H1 (cell line): ENCODE results near the gene DAPK1. TPM values are rescaled to one million over a fixed set of nuclear protein-coding genes. Genes with fewer than 3 reads are reported as not detected.

Experiments
- CTCF ChIA-PET: fragments of 300-600 bp; sonication (Branson Sonifier 250); formaldehyde crosslinking; loops from one replicate; lab custom pipeline; 2021; ENCODE audit not compliant: partially characterized antibody; lab: Charles Lee
- POLR2A ChIA-PET: fragments of 300-600 bp; sonication (Branson Sonifier 250); formaldehyde crosslinking; loops from one replicate; lab custom pipeline; 2021; ENCODE audit warnings: inconsistent platforms; ENCODE audit not compliant: partially characterized antibody; lab: Charles Lee
- DNase-seq, 2 experiments: peaks; one replicate each; pipeline versions ENCODE4 v3.0.0 to v3.0.0-alpha.2; 2010 to 2022; ENCODE audit warnings: low spot score in 2 of 2, low read depth in 1 of 2, mixed read lengths in 1 of 2
- FAIRE-seq: peaks from 2 replicates; lab custom pipeline; 2011; peaks lifted over from hg19 to GRCh38; lab: Jason Lieb, UNC
- H2AFZ ChIP-seq: 2 replicates; pipeline ENCODE4 v1.8.1; 2012; ENCODE audit warnings: low read length, inconsistent platforms
- H2AK5ac ChIP-seq: 2 replicates; pipeline ENCODE4 v1.6.1; 2013; ENCODE audit warnings: low read depth, low read length
- H2BK120ac ChIP-seq: replicated peaks from 2 replicates; pipeline ENCODE3; 2013; ENCODE audit warnings: low read depth, low read length, inconsistent platforms
- H2BK12ac ChIP-seq: 2 replicates; pipeline ENCODE4 v1.6.1; 2013; ENCODE audit warnings: low read depth, low read length
- H2BK15ac ChIP-seq: 2 replicates; pipeline ENCODE4 v1.6.1; 2013; ENCODE audit warnings: low read length
- H2BK20ac ChIP-seq: 2 replicates; pipeline ENCODE4 v1.6.1; 2013; ENCODE audit warnings: low read length
- H2BK5ac ChIP-seq: 2 replicates; pipeline ENCODE4 v1.6.1; 2013; ENCODE audit warnings: low read depth, low read length
- H3K14ac ChIP-seq: 2 replicates; pipeline ENCODE4 v1.6.1; 2013; ENCODE audit warnings: inconsistent platforms; ENCODE audit not compliant: insufficient read length
- H3K18ac ChIP-seq: 2 replicates; pipeline ENCODE4 v1.6.1; 2013; ENCODE audit warnings: low read length; ENCODE audit errors: extremely low read depth
- H3K23ac ChIP-seq: 2 replicates; pipeline ENCODE4 v1.6.1; 2013; ENCODE audit warnings: inconsistent platforms; ENCODE audit not compliant: insufficient read length
- H3K23me2 ChIP-seq: 2 replicates; pipeline ENCODE4 v1.6.1; 2013; ENCODE audit warnings: low read depth, low read length
- H3K27ac ChIP-seq: 2 replicates; pipeline ENCODE4 v1.6.1; 2011; ENCODE audit warnings: low read depth, low read length, inconsistent platforms
- H3K27me3 ChIP-seq, 4 experiments: replicated peaks in 1 of 4; 1 replicate in 1 of 4; 2 replicates in 3 of 4; pipeline versions ENCODE4 v1.6.1 to v1.8.1; 2011 to 2013; ENCODE audit warnings: low read length in 3 of 4, mild to moderate bottlenecking in 3 of 4, inconsistent platforms in 2 of 4, mixed read lengths in 2 of 4, moderate library complexity in 1 of 4; ENCODE audit not compliant: control insufficient read depth in 3 of 4, insufficient read depth in 3 of 4; ENCODE audit errors: extremely low read depth in 1 of 4
- H3K36me3 ChIP-seq, 4 experiments: 2 replicates each; pipeline versions ENCODE4 v1.6.1 to v1.8.1; 2011 to 2013; ENCODE audit warnings: mild to moderate bottlenecking in 4 of 4, low read length in 3 of 4, moderate library complexity in 2 of 4, control low read depth in 1 of 4, inconsistent platforms in 1 of 4; ENCODE audit not compliant: insufficient read depth in 4 of 4, control insufficient read depth in 2 of 4
- H3K4ac ChIP-seq: replicated peaks from 2 replicates; pipeline ENCODE3; 2013; ENCODE audit warnings: low read length, low read depth, mixed read lengths, inconsistent platforms; ENCODE audit not compliant: insufficient read length
- H3K4me1 ChIP-seq, 4 experiments: replicated peaks in 1 of 4; 1 replicate in 1 of 4; 2 replicates in 3 of 4; pipeline versions ENCODE4 v1.6.1 to v1.8.1; 2011 to 2013; ENCODE audit warnings: low read length in 3 of 4, inconsistent platforms in 2 of 4, mixed read lengths in 1 of 4; ENCODE audit not compliant: insufficient read depth in 4 of 4, control insufficient read depth in 3 of 4
- H3K4me2 ChIP-seq, 2 experiments: 2 replicates each; pipeline versions ENCODE4 v1.6.1 to v1.8.1; 2011 to 2013; ENCODE audit warnings: low read depth in 2 of 2, low read length in 2 of 2, control low read depth in 1 of 2, inconsistent platforms in 1 of 2, mild to moderate bottlenecking in 1 of 2; ENCODE audit not compliant: insufficient read depth in 1 of 2
- H3K4me3 ChIP-seq, 4 experiments: fragments of 200-600, 300-600 bp in 1 of 4; sonication (generic), shearing (Covaris generic), sonication (Bioruptor Twin) in 1 of 4; 2 replicates each; pipeline versions ENCODE4 v1.5.1 to v1.8.1; 2011 to 2016; ENCODE audit warnings: low read length in 4 of 4, low read depth in 3 of 4, control low read depth in 2 of 4, inconsistent platforms in 2 of 4, mild to moderate bottlenecking in 2 of 4, mixed read lengths in 1 of 4, moderate library complexity in 1 of 4; ENCODE audit not compliant: insufficient read depth in 2 of 4; ENCODE audit errors: extremely low read depth in 1 of 4
- H3K56ac ChIP-seq: replicated peaks from 2 replicates; pipeline ENCODE3; 2013; ENCODE audit warnings: low read depth, mild to moderate bottlenecking, mixed read lengths, low read length, inconsistent platforms; ENCODE audit not compliant: insufficient read length
- H3K79me1 ChIP-seq: 2 replicates; pipeline ENCODE4 v1.6.1; 2013; ENCODE audit warnings: low read depth, low read length, control low read depth
- H3K79me2 ChIP-seq, 2 experiments: 2 replicates each; pipeline versions ENCODE4 v1.6.1 to v1.8.1; 2012 to 2013; ENCODE audit warnings: low read length in 2 of 2, mild to moderate bottlenecking in 2 of 2, inconsistent platforms in 1 of 2; ENCODE audit not compliant: insufficient read depth in 2 of 2, control insufficient read depth in 1 of 2
- H3K9ac ChIP-seq, 4 experiments: replicated peaks in 1 of 4; 1 replicate in 1 of 4; 2 replicates in 3 of 4; pipeline versions ENCODE4 v1.6.1 to v1.8.1; 2011 to 2013; ENCODE audit warnings: low read depth in 3 of 4, low read length in 3 of 4, control low read depth in 2 of 4, mild to moderate bottlenecking in 2 of 4, moderate library complexity in 2 of 4, inconsistent platforms in 1 of 4; ENCODE audit errors: extremely low read depth in 1 of 4
- H3K9me3 ChIP-seq, 2 experiments: 2 replicates each; pipeline versions ENCODE4 v1.6.1 to v1.8.1; 2012 to 2013; ENCODE audit warnings: mild to moderate bottlenecking in 2 of 2, moderate library complexity in 2 of 2, control low read depth in 1 of 2, inconsistent platforms in 1 of 2, low read depth in 1 of 2, low read length in 1 of 2, mixed read lengths in 1 of 2; ENCODE audit not compliant: insufficient read depth in 2 of 2
- H4K20me1 ChIP-seq, 2 experiments: replicated peaks in 1 of 2; 2 replicates each; pipeline versions ENCODE3 to v1.8.1; 2011 to 2013; ENCODE audit warnings: inconsistent platforms in 2 of 2, low read length in 2 of 2, mild to moderate bottlenecking in 1 of 2; ENCODE audit not compliant: insufficient read depth in 2 of 2, control insufficient read depth in 1 of 2
- H4K5ac ChIP-seq: 2 replicates; pipeline ENCODE4 v1.6.1; 2013; ENCODE audit warnings: low read length, low read depth, mixed read lengths, inconsistent platforms; ENCODE audit not compliant: insufficient read length
- H4K8ac ChIP-seq: 2 replicates; pipeline ENCODE4 v1.8.0; 2013; ENCODE audit warnings: mild to moderate bottlenecking, moderate library complexity, low read length, inconsistent platforms; ENCODE audit not compliant: insufficient read depth; ENCODE audit errors: extremely low read depth
- H4K91ac ChIP-seq: replicated peaks from 2 replicates; pipeline ENCODE3; 2013; ENCODE audit warnings: low read length, mixed read lengths, inconsistent platforms; ENCODE audit not compliant: insufficient read length
- BRCA1 ChIP-seq: IDR thresholded peaks from 2 replicates; pipeline ENCODE4 v1.6.1; 2012; ENCODE audit warnings: low read depth, low read length, improper control_type of control experiment
- CTBP2 ChIP-seq: IDR thresholded peaks from 2 replicates; pipeline ENCODE4 v1.7.0; 2011; ENCODE audit warnings: borderline replicate concordance, mild to moderate bottlenecking, moderate library complexity, mixed read lengths, low read length; ENCODE audit not compliant: insufficient read depth, insufficient read length
- JUN ChIP-seq: IDR thresholded peaks from 2 replicates; pipeline ENCODE4 v1.6.1; 2011; ENCODE audit warnings: low read depth, mild to moderate bottlenecking, improper control_type of control experiment, low read length
- KDM5A ChIP-seq: fragments of 200-600 bp; IDR thresholded peaks from 2 replicates; pipeline ENCODE4 v1.7.1; 2012; ENCODE audit warnings: mild to moderate bottlenecking, low read length, inconsistent platforms, mixed read lengths
- SIX5 ChIP-seq: IDR thresholded peaks from 2 replicates; pipeline ENCODE4 v1.6.1; 2011; ENCODE audit warnings: mild to moderate bottlenecking, low read depth, low read length
- SUZ12 ChIP-seq: fragments of 200-600 bp; sonication (generic); IDR thresholded peaks from 2 replicates; pipeline ENCODE4 v1.6.1; 2012; ENCODE audit warnings: mild to moderate bottlenecking, inconsistent platforms, low read length, moderate library complexity, mixed read lengths
- TCF12 ChIP-seq: IDR thresholded peaks from 2 replicates; pipeline ENCODE4 v1.6.1; 2011; ENCODE audit warnings: low read depth, mild to moderate bottlenecking, low read length
- WGBS, 2 experiments: shearing (Covaris generic) in 1 of 2; methylation state at CpG; one replicate each; pipeline versions ENCODE4 v1.1.6 to v1.1.7; 2013 to 2015; ENCODE audit warnings: low lambda C conversion rate in 2 of 2, mixed read lengths in 2 of 2, inconsistent platforms in 1 of 2, low coverage in 1 of 2, missing lambda C conversion rate in 1 of 2; ENCODE audit not compliant: insufficient replicate concordance in 2 of 2, insufficient coverage in 1 of 2, insufficient read length in 1 of 2; ENCODE audit errors: extremely low coverage in 1 of 2, missing lambda C conversion rate in 1 of 2; 5-methylcytosine and 5-hydroxymethylcytosine counted together
- polyA plus RNA-seq, 7 experiments: library from polyadenylated mRNA; depleted of rRNA in 3 of 7; stranded (reverse) in 5 of 7; unstranded in 2 of 7; fragments of >200 nt in 5 of 7; fragments of 200-250 nt in 2 of 7; gene quantifications; 1 replicate in 5 of 7; 2 replicates in 1 of 7; 4 replicates in 1 of 7; pipeline versions ENCODE4 v1.2.1 to v1.2.3, GENCODE V29; 2011 to 2013; ENCODE audit warnings: missing spikeins in 2 of 7, mixed read lengths in 2 of 7
- total RNA-seq: library from RNA; stranded (reverse); fragmentation: NEBNext Ultra II Directional; extraction: Animal tissue kit (Norgen Biotek cat#: 25700); gene quantifications from 2 replicates; pipeline ENCODE4 v1.2.1, GENCODE V29; 2021

Gene DAPK1
- total and polyA plus RNA-seq, 2 of the 8 experiments (the other 6 are each of a cell fraction or from before 2014, with no cell fraction given) = 62.4 to 131 TPM

DNA sequence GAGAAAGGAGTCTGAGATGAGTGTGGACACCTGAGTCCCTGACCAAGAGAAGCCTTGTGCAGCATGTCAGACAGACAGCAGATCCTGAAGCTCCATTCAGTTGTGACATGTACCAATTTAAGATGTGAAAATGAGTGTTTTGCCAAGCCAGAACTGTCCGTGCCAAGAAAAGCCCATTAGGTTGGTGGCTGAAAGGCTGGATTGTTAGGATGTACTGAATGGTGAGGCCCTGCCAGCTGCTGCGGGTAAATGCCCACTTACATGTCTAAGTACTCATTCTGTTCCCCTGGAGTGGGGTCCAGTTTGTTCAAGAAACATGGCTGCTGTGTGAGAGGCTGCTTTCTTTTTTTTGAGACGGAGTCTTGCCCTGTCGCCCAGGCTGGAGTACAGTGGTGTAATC lies 14.6 kb downstream of the DAPK1 start:
- Histone ChIP-seq H2BK120ac (no peak overlapping the region), H4K5ac (no peak overlapping the region), H2BK5ac (no peak overlapping the region), H2BK15ac (no peak overlapping the region), H3K23ac (no peak overlapping the region), H2AFZ (no peak overlapping the region), H4K91ac (no peak overlapping the region), H2BK20ac (no peak overlapping the region), H3K36me3 (peaks cover 0 to 28% (median 4%) of the 10 kb centered on the region in 4 experiments; a peak in 5 of 8 replicates), H3K23me2 (no peaks in the 10 kb centered on the region; the same call in 1 of the 2 replicates), H3K4me3 (no peak overlapping the region)
- no peak for TF ChIP-seq JUN
- no peak for TF ChIP-seq KDM5A
- no peak for TF ChIP-seq CTBP2
- TF ChIP-seq SUZ12 = no peak
- no peak for TF ChIP-seq SIX5
- no peak for TF ChIP-seq TCF12
- TF ChIP-seq BRCA1 = no peak
- TF ChIP-seq, all 59 proteins: peak for 0
- no peak overlapping the region for H4K8ac ChIP-seq
- H3K4ac ChIP-seq = no peak overlapping the region
- H2AK5ac ChIP-seq = no peak overlapping the region
- H3K27ac ChIP-seq = no peak overlapping the region
- H3K79me1 ChIP-seq = peaks cover 32% of the 10 kb centered on the region
- 87% methylated on average over 4 of the region's 4 CpGs; no CpG with 5 or more reads in 1 of the 2 experiments for WGBS, 2 experiments
- no peaks in the 10 kb centered on the region for H3K9me3 ChIP-seq
- H3K4me1 ChIP-seq = peaks cover 5 to 19% (median 10%) of the 10 kb centered on the region in 4 experiments
- no peak overlapping the region for H3K56ac ChIP-seq
- H3K18ac ChIP-seq = no peak overlapping the region
- H2BK12ac ChIP-seq = no peak overlapping the region
- peaks cover 5 to 82% of the 10 kb centered on the region in 2 experiments for H3K79me2 ChIP-seq
- no peaks in the 10 kb centered on the region for H3K27me3 ChIP-seq
- FAIRE-seq (no peak), DNase-seq (no peak)
- H3K14ac ChIP-seq = no peak overlapping the region
- H3K9ac ChIP-seq = no peak overlapping the region
- ChIA-PET CTCF (interaction anchor here (1.8 kb wide), 1 partner anchor 10 kb away, joined by 4 read pairs; no protein-coding TSS in a partner anchor), POLR2A (interaction anchor here (1.1 to 1.8 kb wide), 2 partner anchors 12 to 13 kb away, joined by 3 to 6 read pairs; no protein-coding TSS in a partner anchor)
- peaks cover 2 to 5% of the 10 kb centered on the region in 2 experiments for H4K20me1 ChIP-seq
- H3K4me2 ChIP-seq = no peak overlapping the region
